ENCODE results near the gene MAGI2. TPM values are rescaled to one million over a fixed set of nuclear protein-coding genes. Genes with fewer than 3 reads are reported as not detected.

The MAGI2 gene
- total RNA-seq, 1 experiment from 2014 or later = 0.22 TPM

- RAD21 ChIA-PET (ENCODE audit: low non-redundant PET in 1 of 2, low total read pairs in 2 of 2, uncharacterized antibody in 2 of 2, unreplicated experiment in 2 of 2) = no interaction called here
- Histone ChIP-seq H3K4me2 (ENCODE audit: low read length) (no peak overlapping the region), H3K27me3 (ENCODE audit: insufficient read depth, low read length) (no peaks in the 10 kb centered on the region), H3K4me1 (ENCODE audit: control insufficient read depth in 1 of 2, insufficient read depth in 2 of 2, low read length in 2 of 2) (no peaks in the 10 kb centered on the region), H4K20me1 (ENCODE audit: insufficient read depth) (no peaks in the 10 kb centered on the region), H3K9me3 (ENCODE audit: control insufficient read depth in 1 of 2, insufficient read depth in 1 of 2, low read depth in 1 of 2, low read length in 2 of 2) (no peaks in the 10 kb centered on the region), H3K36me3 (ENCODE audit: control insufficient read depth in 1 of 2, insufficient read depth in 2 of 2, low read length in 2 of 2) (no peaks in the 10 kb centered on the region), H3K9ac (ENCODE audit: low read length) (no peak overlapping the region), H3K9me2 (ENCODE audit: insufficient read depth) (no peaks in the 10 kb centered on the region), H3K4me3 (replicated peaks in 1 of 2; ENCODE audit: low read depth in 1 of 2, low read length in 2 of 2) (no peak overlapping the region), H2AFZ (ENCODE audit: low read depth, low read length, poor library complexity, severe bottlenecking) (no peak overlapping the region), H3K79me2 (ENCODE audit: insufficient read depth, low read length) (no peaks in the 10 kb centered on the region), H3K27ac (ENCODE audit: low read depth, low read length) (no peak overlapping the region)
- POLR2A ChIA-PET = no interaction called here
- intact Hi-C loops (cut with micrococcal nuclease) = no loop called here
- TF ChIP-seq ELF1 (IDR thresholded peaks at IDR 0.05; ENCODE audit: borderline replicate concordance, low read depth) (no peak), RAD21 (IDR thresholded peaks at IDR 0.05; ENCODE audit: low read depth) (no peak), ZFX (IDR thresholded peaks at IDR 0.05) (no peak), CTCF (IDR thresholded peaks at IDR 0.05 in 2 of 3, conservative IDR thresholded peaks at IDR 0.05 in 1 of 3; ENCODE audit: borderline replicate concordance in 1 of 3, insufficient read depth in 1 of 3, low read depth in 2 of 3, low read length in 2 of 3) (no peak), CBX3 (IDR thresholded peaks at IDR 0.05; ENCODE audit: low read depth) (no peak), SIN3A (IDR thresholded peaks at IDR 0.05; ENCODE audit: low read depth) (no peak), POLR2AphosphoS5 (IDR thresholded peaks at IDR 0.05; ENCODE audit: low read depth, low read length) (no peak), EGR1 (IDR thresholded peaks at IDR 0.05; ENCODE audit: low read depth) (no peak), EZH2phosphoT487 (IDR thresholded peaks at IDR 0.05; ENCODE audit: borderline replicate concordance) (no peak), ZBTB33 (IDR thresholded peaks at IDR 0.05; ENCODE audit: extremely low read depth, insufficient replicate concordance, low read length) (no peak), YY1 (IDR thresholded peaks at IDR 0.05; ENCODE audit: extremely low read depth, insufficient replicate concordance, low read depth, low read length) (no peak), EZH2 (IDR thresholded peaks at IDR 0.05) (no peak), FOSL1 (IDR thresholded peaks at IDR 0.05; ENCODE audit: low read depth) (no peak), JUND (IDR thresholded peaks at IDR 0.05) (no peak), TCF7L2 (IDR thresholded peaks at IDR 0.05; ENCODE audit: borderline replicate concordance, extremely low read depth, insufficient read depth, insufficient read length) (no peak), MAX (IDR thresholded peaks at IDR 0.05) (no peak), REST (IDR thresholded peaks at IDR 0.05; ENCODE audit: low read depth) (no peak), SRF (IDR thresholded peaks at IDR 0.05; ENCODE audit: low read depth) (no peak)
- CTCF ChIA-PET = no interaction called here
- no peak for ATAC-seq
- no peak for DNase-seq (ENCODE audit: low read depth, low spot score)
- no TSS peak for BruUV-seq (replicated peaks)
Measured at GRCh38 chr7:79091011-79091410, 362.5 kb downstream of the MAGI2 start.
